ENCODE results near the gene CASZ1.

Gene CASZ1

DNA sequence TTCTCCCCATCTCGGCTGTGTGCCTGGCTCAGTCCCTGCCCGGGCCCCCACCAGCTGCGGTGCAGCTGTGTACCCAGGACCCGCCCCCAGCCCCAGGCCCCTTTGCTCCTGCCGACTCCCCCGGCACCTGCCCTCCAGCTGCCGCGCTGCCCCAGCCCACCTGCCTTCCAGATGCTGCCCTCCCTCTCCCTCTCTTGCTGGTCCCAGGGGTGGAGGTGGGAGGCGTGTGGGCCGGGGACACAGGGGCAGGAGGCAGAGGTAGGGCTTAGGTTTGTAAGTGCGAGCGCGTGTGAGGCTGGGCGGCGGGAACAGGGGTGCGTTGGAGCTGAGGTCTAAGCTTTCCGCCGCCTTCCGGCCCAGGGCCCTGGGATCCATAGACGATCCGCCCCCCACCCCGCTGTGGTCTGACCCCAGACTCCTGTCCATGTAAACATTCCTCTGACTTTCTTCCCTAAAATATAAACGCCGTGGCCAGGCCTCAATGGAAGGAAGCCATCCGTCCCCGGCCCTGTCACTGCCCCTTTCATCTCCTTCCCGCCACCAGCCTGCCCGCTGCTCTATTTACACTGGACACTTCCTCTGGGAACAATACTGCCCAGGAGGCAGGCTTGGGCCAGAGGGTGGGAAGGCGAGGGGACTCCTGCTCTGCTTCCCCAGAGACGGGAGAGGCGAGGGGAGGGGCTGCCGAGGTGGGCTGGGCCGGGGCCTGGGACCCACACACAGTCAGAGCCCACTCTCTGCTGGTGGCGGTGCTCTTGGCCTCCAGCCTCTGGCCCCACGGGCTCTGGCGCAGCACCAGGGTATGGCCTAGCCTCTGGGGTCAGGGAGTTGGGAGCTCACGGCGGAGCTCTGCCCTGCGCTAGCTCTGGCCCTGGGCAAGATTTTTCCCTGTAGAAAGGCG, 128.3 kb downstream of the CASZ1 start:
- Histone ChIP-seq H3K9me2 (replicated peaks; ENCODE audit: insufficient read depth, low read length) (no peaks in the 10 kb centered on the region), H3K79me2 (ENCODE audit: insufficient read depth, low read length) (no peaks in the 10 kb centered on the region), H3K4me2 (ENCODE audit: low read depth, low read length, poor library complexity, severe bottlenecking) (no peak overlapping the region), H3K9ac (ENCODE audit: low read length) (no peak overlapping the region), H3K4me3 (ENCODE audit: insufficient read depth, low read length, poor library complexity, severe bottlenecking) (no peak overlapping the region), H3F3A (ENCODE audit: insufficient read depth) (no peaks in the 10 kb centered on the region), H3K9me3 (ENCODE audit: insufficient read depth, low read length) (no peaks in the 10 kb centered on the region), H3K27ac (ENCODE audit: low read depth, low read length) (no peak overlapping the region), H3K36me3 (ENCODE audit: low read length) (no peaks in the 10 kb centered on the region), H2AFZ (ENCODE audit: low read depth, low read length, severe bottlenecking) (no peak overlapping the region), H4K20me1 (ENCODE audit: low read depth, low read length) (no peaks in the 10 kb centered on the region), H3K27me3 (ENCODE audit: low read length) (no peaks in the 10 kb centered on the region)
- TF ChIP-seq, protein P1, sequence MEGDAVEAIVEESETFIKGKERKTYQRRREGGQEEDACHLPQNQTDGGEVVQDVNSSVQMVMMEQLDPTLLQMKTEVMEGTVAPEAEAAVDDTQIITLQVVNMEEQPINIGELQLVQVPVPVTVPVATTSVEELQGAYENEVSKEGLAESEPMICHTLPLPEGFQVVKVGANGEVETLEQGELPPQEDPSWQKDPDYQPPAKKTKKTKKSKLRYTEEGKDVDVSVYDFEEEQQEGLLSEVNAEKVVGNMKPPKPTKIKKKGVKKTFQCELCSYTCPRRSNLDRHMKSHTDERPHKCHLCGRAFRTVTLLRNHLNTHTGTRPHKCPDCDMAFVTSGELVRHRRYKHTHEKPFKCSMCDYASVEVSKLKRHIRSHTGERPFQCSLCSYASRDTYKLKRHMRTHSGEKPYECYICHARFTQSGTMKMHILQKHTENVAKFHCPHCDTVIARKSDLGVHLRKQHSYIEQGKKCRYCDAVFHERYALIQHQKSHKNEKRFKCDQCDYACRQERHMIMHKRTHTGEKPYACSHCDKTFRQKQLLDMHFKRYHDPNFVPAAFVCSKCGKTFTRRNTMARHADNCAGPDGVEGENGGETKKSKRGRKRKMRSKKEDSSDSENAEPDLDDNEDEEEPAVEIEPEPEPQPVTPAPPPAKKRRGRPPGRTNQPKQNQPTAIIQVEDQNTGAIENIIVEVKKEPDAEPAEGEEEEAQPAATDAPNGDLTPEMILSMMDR (IDR thresholded peaks at IDR 0.05; ENCODE audit: insufficient read depth, low read length, poor library complexity, severe bottlenecking), result no peak
- TF ChIP-seq EZH2phosphoT487 (conservative IDR thresholded peaks at IDR 0.05; ENCODE audit: low read length), result no peak

DNA sequence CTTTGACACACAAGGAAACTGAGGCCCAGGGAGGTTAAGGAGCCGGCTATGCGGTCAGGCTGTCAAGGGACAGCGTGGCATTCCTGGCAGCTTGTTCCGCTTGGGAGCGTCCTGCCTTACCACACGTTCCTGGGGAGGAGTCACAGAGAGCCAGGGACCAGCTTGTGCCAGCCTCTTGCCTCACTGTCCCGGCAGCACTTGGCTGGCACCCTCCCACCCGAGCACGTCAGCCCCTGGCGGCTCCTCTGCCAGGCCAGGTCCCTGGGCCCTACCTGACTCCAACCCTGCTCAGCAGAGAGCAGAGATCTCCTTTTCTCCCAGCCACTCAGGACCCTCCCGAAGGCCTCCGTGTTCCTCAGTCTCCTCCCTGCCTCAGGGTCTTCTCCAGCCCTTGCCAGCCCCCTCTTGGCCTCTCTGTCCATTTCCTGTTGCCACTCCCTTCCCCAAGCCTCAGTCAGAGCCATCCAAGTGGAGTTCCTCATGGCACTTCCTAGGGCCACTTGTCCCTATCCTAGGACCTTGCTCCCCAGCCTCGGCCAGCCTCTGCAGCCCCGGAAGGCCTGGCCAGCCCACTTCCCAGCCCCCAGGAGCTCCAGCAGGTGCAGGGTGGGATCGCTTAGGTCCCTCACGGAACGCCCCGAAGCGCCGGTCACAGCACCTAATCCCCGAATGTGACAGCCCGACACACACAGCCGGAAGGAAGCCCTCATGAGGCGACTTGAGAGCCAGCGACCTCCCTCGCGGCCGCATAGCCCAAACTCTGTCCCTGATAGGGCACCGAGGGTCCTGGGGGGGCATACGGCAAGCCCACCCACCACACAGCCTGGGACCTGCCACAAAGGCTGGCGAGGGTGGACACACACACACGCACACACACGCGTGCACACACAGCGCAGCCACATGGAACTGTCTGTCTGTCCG, 130.3 kb downstream of the CASZ1 start:
- Histone ChIP-seq H3K4me3 (ENCODE audit: insufficient read depth, low read length, poor library complexity, severe bottlenecking) (no peak overlapping the region), H3K9me3 (ENCODE audit: insufficient read depth, low read length) (no peaks in the 10 kb centered on the region), H3K79me2 (ENCODE audit: insufficient read depth, low read length) (no peaks in the 10 kb centered on the region), H4K20me1 (ENCODE audit: low read depth, low read length) (no peaks in the 10 kb centered on the region), H3F3A (ENCODE audit: insufficient read depth) (no peaks in the 10 kb centered on the region), H2AFZ (ENCODE audit: low read depth, low read length, severe bottlenecking) (no peak overlapping the region), H3K4me2 (ENCODE audit: low read depth, low read length, poor library complexity, severe bottlenecking) (no peak overlapping the region), H3K36me3 (ENCODE audit: low read length) (no peaks in the 10 kb centered on the region), H3K27ac (ENCODE audit: low read depth, low read length) (no peak overlapping the region), H3K9me2 (replicated peaks; ENCODE audit: insufficient read depth, low read length) (no peaks in the 10 kb centered on the region), H3K27me3 (ENCODE audit: low read length) (no peaks in the 10 kb centered on the region), H3K9ac (ENCODE audit: low read length) (no peak overlapping the region)
- TF ChIP-seq EZH2phosphoT487 (conservative IDR thresholded peaks at IDR 0.05; ENCODE audit: low read length), result no peak
- TF ChIP-seq, protein P1 (IDR thresholded peaks at IDR 0.05; ENCODE audit: insufficient read depth, low read length, poor library complexity, severe bottlenecking), result no peak

DNA sequence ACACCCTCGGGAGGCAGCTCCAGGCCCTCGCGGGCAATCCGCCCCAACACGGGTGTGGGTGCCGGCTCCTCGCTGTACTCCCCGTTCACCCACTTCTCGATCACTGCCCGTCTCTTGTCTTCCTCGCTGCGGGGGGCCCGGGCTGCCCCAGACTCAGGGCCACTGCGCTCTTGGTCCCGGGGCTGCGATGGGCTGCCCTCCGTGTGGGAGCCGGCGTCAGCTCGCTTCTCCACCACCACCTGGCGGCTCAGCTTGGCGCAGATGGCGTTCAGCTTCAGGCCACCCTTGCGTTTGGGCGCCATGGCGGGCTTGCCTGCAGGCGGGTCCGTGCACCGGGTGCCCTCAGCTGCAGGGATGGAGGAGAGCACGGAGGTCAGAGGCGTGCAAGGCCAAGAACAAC, 131.2 kb downstream of the CASZ1 start:
- Histone ChIP-seq H3K27ac (ENCODE audit: low read depth, low read length) (no peak overlapping the region), H3K9ac (ENCODE audit: low read length) (no peak overlapping the region), H3K9me3 (ENCODE audit: insufficient read depth, low read length) (no peaks in the 10 kb centered on the region), H2AFZ (ENCODE audit: low read depth, low read length, severe bottlenecking) (no peak overlapping the region), H3K36me3 (ENCODE audit: low read length) (no peaks in the 10 kb centered on the region), H3K9me2 (replicated peaks; ENCODE audit: insufficient read depth, low read length) (no peaks in the 10 kb centered on the region), H3K4me2 (ENCODE audit: low read depth, low read length, poor library complexity, severe bottlenecking) (no peak overlapping the region), H3F3A (ENCODE audit: insufficient read depth) (no peaks in the 10 kb centered on the region), H3K4me3 (ENCODE audit: insufficient read depth, low read length, poor library complexity, severe bottlenecking) (no peak overlapping the region), H3K27me3 (ENCODE audit: low read length) (no peaks in the 10 kb centered on the region), H4K20me1 (ENCODE audit: low read depth, low read length) (no peaks in the 10 kb centered on the region), H3K79me2 (ENCODE audit: insufficient read depth, low read length) (no peaks in the 10 kb centered on the region)
- TF ChIP-seq, protein P1 (IDR thresholded peaks at IDR 0.05; ENCODE audit: insufficient read depth, low read length, poor library complexity, severe bottlenecking), result no peak
- TF ChIP-seq EZH2phosphoT487 (conservative IDR thresholded peaks at IDR 0.05; ENCODE audit: low read length), result no peak
